ENCODE measurements around the gene NFRKB.

Gene NFRKB

DNA sequence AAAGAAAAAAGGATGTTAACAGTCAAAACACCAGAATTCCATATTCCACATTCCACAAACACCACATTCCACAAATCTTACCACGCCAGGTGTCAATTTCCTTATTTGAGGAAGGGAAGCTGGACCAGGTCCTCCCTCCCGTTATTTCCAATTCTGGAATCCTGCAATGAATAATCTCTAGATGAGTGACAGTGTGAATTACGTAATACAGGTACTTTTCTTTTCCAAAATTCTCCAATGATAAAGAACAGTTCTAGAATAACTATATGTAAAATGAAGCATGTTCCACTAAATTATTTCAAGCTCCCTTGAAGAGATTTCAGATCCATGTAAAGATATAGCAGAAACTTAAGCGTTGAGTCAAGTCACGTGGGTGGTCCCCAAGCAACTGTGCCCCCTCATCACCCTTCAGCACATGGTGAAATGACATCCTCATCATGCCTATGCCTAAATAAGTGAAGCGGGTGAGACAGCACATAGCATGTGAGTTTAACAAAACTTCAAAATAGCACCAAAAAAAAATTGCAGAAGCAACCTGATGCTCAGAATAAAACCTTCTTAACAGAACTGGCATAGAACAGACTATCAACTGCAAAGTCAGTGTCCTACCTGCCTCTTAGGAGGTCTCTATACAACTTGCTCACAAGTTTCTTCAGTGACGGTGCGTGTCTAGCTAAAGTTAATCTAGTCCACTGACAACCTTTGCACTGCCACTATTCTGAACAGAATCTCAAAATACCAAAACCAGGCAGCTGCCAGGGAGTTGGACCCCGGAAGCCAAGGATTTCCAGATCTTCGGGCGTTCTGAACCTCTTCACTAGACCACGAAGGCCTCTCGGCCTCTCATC lies 876 bp downstream of the NFRKB start:
- H3K27ac ChIP-seq, result peak overlapping the region; percentile 81
- H3K9me3 ChIP-seq (ENCODE audit: severe bottlenecking), result no peaks in the 10 kb centered on the region
- H3K4me3 ChIP-seq (ENCODE audit: low read depth, low read length), result peak overlapping the region; percentile 82
- no peak for TF ChIP-seq CTCF (IDR thresholded peaks at IDR 0.05; ENCODE audit: low read depth, low read length)
- DNase-seq, result no peak
- no peaks in the 10 kb centered on the region for H3K27me3 ChIP-seq (ENCODE audit: insufficient read depth, low read depth, severe bottlenecking)
- peaks cover 37% of the 10 kb centered on the region for H3K36me3 ChIP-seq

- H3K4me3 ChIP-seq (ENCODE audit: low read depth, low read length), result no peak overlapping the region
- no peak for DNase-seq
- H3K27me3 ChIP-seq (ENCODE audit: insufficient read depth, low read depth, severe bottlenecking), result no peaks in the 10 kb centered on the region
- peaks cover 89% of the 10 kb centered on the region for H3K36me3 ChIP-seq
- no peaks in the 10 kb centered on the region for H3K9me3 ChIP-seq (ENCODE audit: severe bottlenecking)
- no peak for TF ChIP-seq CTCF (IDR thresholded peaks at IDR 0.05; ENCODE audit: low read depth, low read length)
- H3K27ac ChIP-seq, result no peak overlapping the region
These were observed 6.9 kb downstream of the NFRKB start for GRCh38 chr11:129888451-129888850.

- Histone ChIP-seq H3K9me3 (ENCODE audit: severe bottlenecking) (no peaks in the 10 kb centered on the region), H3K4me3 (ENCODE audit: low read depth, low read length) (no peak overlapping the region), H3K27ac (no peak overlapping the region), H3K27me3 (ENCODE audit: insufficient read depth, low read depth, severe bottlenecking) (no peaks in the 10 kb centered on the region), H3K36me3 (peaks cover 94% of the 10 kb centered on the region)
- no peak for DNase-seq
- no peak for TF ChIP-seq CTCF (IDR thresholded peaks at IDR 0.05; ENCODE audit: low read depth, low read length)
These were observed 10.0 kb downstream of the NFRKB start for GRCh38 chr11:129885381-129885780.

DNA sequence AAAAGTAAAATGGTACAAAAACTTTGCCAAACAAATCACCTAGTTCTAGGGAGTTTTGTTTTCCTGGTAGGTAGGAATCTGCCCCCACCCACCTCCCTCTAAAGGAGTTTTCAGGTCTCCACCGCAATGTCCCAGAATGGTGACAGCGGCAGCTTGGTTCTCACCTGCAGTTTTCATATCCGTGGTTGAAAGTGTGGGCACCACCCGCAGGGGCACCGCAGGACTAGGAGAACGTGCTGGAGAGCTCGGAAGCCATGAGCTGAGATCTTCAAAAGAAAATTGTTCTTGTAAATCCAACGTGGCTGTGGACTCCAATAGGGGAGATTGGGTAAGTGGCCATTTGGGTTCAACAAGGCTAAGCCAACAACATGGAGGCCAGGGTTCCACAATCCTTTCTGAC lies 10.8 kb downstream of the NFRKB start:
- no peak for TF ChIP-seq CTCF (IDR thresholded peaks at IDR 0.05; ENCODE audit: low read depth, low read length)
- Histone ChIP-seq H3K27me3 (ENCODE audit: insufficient read depth, low read depth, severe bottlenecking) (no peaks in the 10 kb centered on the region), H3K27ac (no peak overlapping the region), H3K9me3 (ENCODE audit: severe bottlenecking) (no peaks in the 10 kb centered on the region), H3K4me3 (ENCODE audit: low read depth, low read length) (no peak overlapping the region), H3K36me3 (peaks cover 95% of the 10 kb centered on the region)
- DNase-seq, result no peak

GRCh38 chr11:129881570-129882170 lies 13.7 kb downstream of the NFRKB start:
- no peak overlapping the region for H3K27ac ChIP-seq
- no peak overlapping the region for H3K4me3 ChIP-seq (ENCODE audit: low read depth, low read length)
- peak; percentile 41 for DNase-seq
- TF ChIP-seq CTCF (IDR thresholded peaks at IDR 0.05; ENCODE audit: low read depth, low read length), result peak; percentile 58
- H3K36me3 ChIP-seq, result peaks cover 95% of the 10 kb centered on the region
- H3K9me3 ChIP-seq (ENCODE audit: severe bottlenecking), result no peaks in the 10 kb centered on the region
- no peaks in the 10 kb centered on the region for H3K27me3 ChIP-seq (ENCODE audit: insufficient read depth, low read depth, severe bottlenecking)
